ENCODE data around the gene SPG7. TPM values are rescaled to one million over a fixed set of nuclear protein-coding genes. Genes with fewer than 3 reads are reported as not detected.
A peak's percentile ranks its signal among the peaks of the same experiment; 100 is the strongest.

The SPG7 gene
- total RNA-seq, 2 experiments from 2014 or later = 73.9 to 77.9 TPM

- peaks cover 14% of the 10 kb centered on the region for H3K4me1 Mint-ChIP-seq
- peak within 1 kb of the TSS; percentile 17 for H3K4me3 Mint-ChIP-seq
- no peaks in the 10 kb centered on the region for H3K9me3 Mint-ChIP-seq
- H3K36me3 Mint-ChIP-seq (ENCODE audit: low read depth) = no peaks in the 10 kb centered on the region
- H3K27ac Mint-ChIP-seq = no peak within 1 kb of the TSS
- peaks cover 22% of the 10 kb centered on the region for H3K27me3 Mint-ChIP-seq
- ChIA-PET CTCF (interaction anchor here (1.4 kb wide), 1 partner anchor 93 kb away, joined by 3 read pairs; no protein-coding TSS in a partner anchor), POLR2A (interaction anchor here (1.5 kb wide), 1 partner anchor 11 kb away, joined by 6 read pairs; no protein-coding TSS in a partner anchor)
- no peak for DNase-seq
Observed at GRCh38 chr16:89575247-89576152, 67.3 kb downstream of the SPG7 start, which contains the start of gene CPNE7. CPNE7 (plus strand) TSS chr16:89575758; CDS start chr16:89575898, 140 bp downstream.

GRCh38 chr16:89576153-89577054 lies 68.2 kb downstream of the SPG7 start:
- peaks cover 14% of the 10 kb centered on the region for H3K4me1 Mint-ChIP-seq
- peaks cover 22% of the 10 kb centered on the region for H3K27me3 Mint-ChIP-seq
- POLR2A ChIA-PET = interaction anchor here (1.5 kb wide), 1 partner anchor 12 kb away, joined by 6 read pairs; no protein-coding TSS in a partner anchor
- no peaks in the 10 kb centered on the region for H3K36me3 Mint-ChIP-seq (ENCODE audit: low read depth)
- CTCF ChIA-PET = interaction anchor here (1.4 kb wide), 1 partner anchor 92 kb away, joined by 3 read pairs; no protein-coding TSS in a partner anchor
- no peaks in the 10 kb centered on the region for H3K9me3 Mint-ChIP-seq
- no peak overlapping the region for H3K4me3 Mint-ChIP-seq
- no peak overlapping the region for H3K27ac Mint-ChIP-seq
- DNase-seq = no peak

- Mint-ChIP-seq H3K27me3 (peaks cover 20% of the 10 kb centered on the region), H3K4me1 (peaks cover 8% of the 10 kb centered on the region), H3K27ac (no peak overlapping the region), H3K4me3 (no peak overlapping the region), H3K9me3 (no peaks in the 10 kb centered on the region), H3K36me3 (ENCODE audit: low read depth) (no peaks in the 10 kb centered on the region)
- POLR2A ChIA-PET = no interaction called here
- CTCF ChIA-PET = no interaction called here
- no peak for DNase-seq
Observed at GRCh38 chr16:89577055-89577759, 69.0 kb downstream of the SPG7 start.

GRCh38 chr16:89579351-89579750 lies 71.1 kb downstream of the SPG7 start:
- no peak for DNase-seq
- no peaks in the 10 kb centered on the region for H3K9me3 Mint-ChIP-seq
- POLR2A ChIA-PET = no interaction called here
- CTCF ChIA-PET = no interaction called here
- H3K36me3 Mint-ChIP-seq (ENCODE audit: low read depth) = no peaks in the 10 kb centered on the region
- no peak overlapping the region for H3K27ac Mint-ChIP-seq
- peaks cover 10% of the 10 kb centered on the region for H3K27me3 Mint-ChIP-seq
- H3K4me1 Mint-ChIP-seq = no peaks in the 10 kb centered on the region
- H3K4me3 Mint-ChIP-seq = no peak overlapping the region

- Mint-ChIP-seq H3K36me3 (ENCODE audit: low read depth) (no peaks in the 10 kb centered on the region), H3K27me3 (peaks cover 7% of the 10 kb centered on the region), H3K4me3 (no peak overlapping the region), H3K4me1 (no peaks in the 10 kb centered on the region), H3K9me3 (no peaks in the 10 kb centered on the region), H3K27ac (no peak overlapping the region)
- no peak for DNase-seq
- ChIA-PET CTCF (no interaction called here), POLR2A (no interaction called here)
Observed at GRCh38 chr16:89581045-89581695, 73.0 kb downstream of the SPG7 start.

GRCh38 chr16:89581861-89582563 lies 73.8 kb downstream of the SPG7 start:
- Mint-ChIP-seq H3K27ac (no peak overlapping the region), H3K36me3 (ENCODE audit: low read depth) (no peaks in the 10 kb centered on the region), H3K9me3 (no peaks in the 10 kb centered on the region), H3K4me3 (no peak overlapping the region), H3K27me3 (peaks cover 7% of the 10 kb centered on the region), H3K4me1 (no peaks in the 10 kb centered on the region)
- CTCF ChIA-PET = no interaction called here
- POLR2A ChIA-PET = no interaction called here
- DNase-seq = no peak

- no peak overlapping the region for H3K27ac Mint-ChIP-seq
- H3K36me3 Mint-ChIP-seq (ENCODE audit: low read depth) = no peaks in the 10 kb centered on the region
- ChIA-PET CTCF (no interaction called here), POLR2A (no interaction called here)
- peaks cover 2% of the 10 kb centered on the region for H3K27me3 Mint-ChIP-seq
- no peaks in the 10 kb centered on the region for H3K4me1 Mint-ChIP-seq
- H3K4me3 Mint-ChIP-seq = no peak overlapping the region
- no peak for DNase-seq
- H3K9me3 Mint-ChIP-seq = no peaks in the 10 kb centered on the region
Observed at GRCh38 chr16:89582614-89583196, 74.5 kb downstream of the SPG7 start.

- no peaks in the 10 kb centered on the region for H3K36me3 Mint-ChIP-seq (ENCODE audit: low read depth)
- ChIA-PET POLR2A (no interaction called here), CTCF (no interaction called here)
- DNase-seq = no peak
- H3K4me3 Mint-ChIP-seq = no peak overlapping the region
- no peaks in the 10 kb centered on the region for H3K4me1 Mint-ChIP-seq
- no peak overlapping the region for H3K27ac Mint-ChIP-seq
- no peaks in the 10 kb centered on the region for H3K9me3 Mint-ChIP-seq
- H3K27me3 Mint-ChIP-seq = peaks cover under 1% of the 10 kb centered on the region
Observed at GRCh38 chr16:89583197-89583894, 75.1 kb downstream of the SPG7 start.

GRCh38 chr16:89583895-89584644 lies 75.9 kb downstream of the SPG7 start:
- Mint-ChIP-seq H3K9me3 (no peaks in the 10 kb centered on the region), H3K27ac (no peak overlapping the region), H3K27me3 (no peaks in the 10 kb centered on the region), H3K36me3 (ENCODE audit: low read depth) (no peaks in the 10 kb centered on the region), H3K4me3 (no peak overlapping the region), H3K4me1 (no peaks in the 10 kb centered on the region)
- DNase-seq = no peak
- ChIA-PET POLR2A (interaction anchor here (0.5 kb wide), 1 partner anchor 297 kb away, joined by 3 read pairs; no protein-coding TSS in a partner anchor), CTCF (no interaction called here)

GRCh38 chr16:89584768-89585549 lies 76.8 kb downstream of the SPG7 start:
- Mint-ChIP-seq H3K36me3 (ENCODE audit: low read depth) (no peaks in the 10 kb centered on the region), H3K4me3 (no peak overlapping the region), H3K27ac (no peak overlapping the region), H3K9me3 (no peaks in the 10 kb centered on the region), H3K27me3 (no peaks in the 10 kb centered on the region), H3K4me1 (no peaks in the 10 kb centered on the region)
- ChIA-PET CTCF (no interaction called here), POLR2A (no interaction called here)
- no peak for DNase-seq
